Activated CD8-positive, alpha-beta T cell treated with anti-CD3 and anti-CD28 coated beads, Interleukin-2, amount 10 ng/mL, durations not matched to agents 7 days and 5 days (primary cell): ENCODE data around the gene SCGB3A1. TPM values are rescaled to one million over a fixed set of nuclear protein-coding genes. Genes with fewer than 3 reads are reported as not detected.

Source experiments
- ATAC-seq: fragments of 150-1000 bp; cut with Tn5 transposase; one replicate; pipeline ENCODE4 v1.10.0; 2021; ENCODE audit warnings: moderate library complexity
- CTCF ChIA-PET: fragments of 350-600 bp; sonication (Branson Sonifier 250); formaldehyde crosslinking; loops from one replicate; lab custom pipeline; 2021; ENCODE audit warnings: antibody characterized with exemption; lab: Charles Lee
- POLR2A ChIA-PET: fragments of 350-600 bp; sonication (Branson Sonifier 250); formaldehyde crosslinking; loops from one replicate; lab custom pipeline; 2021; ENCODE audit warnings: antibody characterized with exemption; lab: Charles Lee
- DNase-seq: peaks from one replicate; pipeline ENCODE4 v3.0.0-alpha.2; 2020
- H3K27ac Mint-ChIP-seq: one replicate; pipeline ENCODE4 v1.8.0; 2021; ENCODE audit warnings: mild to moderate bottlenecking, mixed read lengths
- H3K27me3 Mint-ChIP-seq: one replicate; pipeline ENCODE4 v1.8.0; 2021; ENCODE audit warnings: low read depth, mixed read lengths
- H3K36me3 Mint-ChIP-seq: one replicate; pipeline ENCODE4 v1.8.0; 2021; ENCODE audit warnings: low read depth, mixed read lengths
- H3K4me1 Mint-ChIP-seq: one replicate; pipeline ENCODE4 v1.8.0; 2021; ENCODE audit warnings: low read depth, mixed read lengths
- H3K4me3 Mint-ChIP-seq: one replicate; pipeline ENCODE4 v1.8.0; 2021; ENCODE audit warnings: mild to moderate bottlenecking, mixed read lengths
- H3K9me3 Mint-ChIP-seq: one replicate; pipeline ENCODE4 v1.8.0; 2022; ENCODE audit warnings: mixed read lengths; ENCODE audit not compliant: insufficient read depth
- total RNA-seq, 2 experiments: library from RNA; stranded (reverse); gene quantifications; one replicate each; pipeline ENCODE4 v1.2.3, GENCODE V29; 2021

Gene SCGB3A1
- total RNA-seq, 2 experiments from 2014 or later: not detected

DNA sequence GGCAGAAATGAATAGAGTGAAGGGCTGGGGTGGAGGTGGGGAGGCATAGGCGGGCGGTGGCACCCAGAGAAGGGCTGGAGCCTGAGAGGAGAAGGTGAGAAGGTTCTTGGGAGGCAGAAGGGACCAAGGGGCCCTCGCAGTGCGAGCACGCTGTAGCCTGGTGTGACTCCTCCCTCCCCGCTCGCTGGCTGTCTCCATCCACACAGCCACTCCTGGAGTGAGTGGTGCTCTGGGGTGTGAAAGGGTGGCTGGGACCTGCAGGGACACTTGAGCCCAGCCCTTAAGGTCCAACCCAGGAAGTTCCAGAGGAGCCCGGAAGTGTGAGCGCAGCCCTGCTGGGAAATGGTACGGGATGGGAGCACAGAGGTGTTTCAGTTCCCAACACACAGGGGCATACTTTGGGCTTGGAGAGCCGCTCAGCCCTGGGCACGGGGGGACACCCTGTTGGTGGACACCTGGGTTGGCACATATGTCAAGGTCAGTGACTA is 9.3 kb upstream of the SCGB3A1 start:
- H3K4me1 Mint-ChIP-seq: no peaks in the 10 kb centered on the region
- no peak overlapping the region for H3K27ac Mint-ChIP-seq
- H3K36me3 Mint-ChIP-seq: no peaks in the 10 kb centered on the region
- CTCF ChIA-PET: no interaction called here
- POLR2A ChIA-PET: no interaction called here
- no peaks in the 10 kb centered on the region for H3K27me3 Mint-ChIP-seq
- no peak for ATAC-seq
- H3K4me3 Mint-ChIP-seq: no peak overlapping the region
- H3K9me3 Mint-ChIP-seq: no peaks in the 10 kb centered on the region
- DNase-seq: no peak

DNA sequence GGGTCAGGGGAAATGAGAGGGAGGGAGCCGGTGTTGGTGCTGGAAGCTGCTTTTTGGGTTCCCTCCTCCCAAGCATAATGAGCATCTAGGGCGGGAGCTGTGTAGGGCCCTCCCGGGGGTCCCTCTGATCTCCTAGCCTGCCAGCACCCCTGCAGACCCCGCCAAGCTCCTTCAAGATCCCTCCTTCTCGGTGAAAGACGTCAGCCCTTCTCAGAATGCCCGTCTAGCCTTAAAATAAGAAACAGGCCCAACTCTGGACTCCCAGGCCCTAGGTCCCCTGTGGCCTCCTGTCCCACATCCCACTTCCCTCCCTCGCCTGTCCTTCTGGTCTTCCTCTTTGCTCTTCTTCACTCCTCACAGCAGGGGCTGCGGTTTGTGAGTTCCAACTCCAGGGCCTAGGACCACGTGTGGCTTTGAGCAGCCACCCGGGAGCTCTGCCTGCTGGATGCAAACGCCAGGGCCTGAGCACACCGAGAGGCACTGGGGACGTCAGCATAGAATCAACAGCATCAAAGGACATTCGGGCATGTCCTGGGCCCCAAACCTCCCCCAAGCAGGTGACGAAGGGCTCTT is 8.8 kb upstream of the SCGB3A1 start:
- H3K36me3 Mint-ChIP-seq: no peaks in the 10 kb centered on the region
- CTCF ChIA-PET: no interaction called here

DNA sequence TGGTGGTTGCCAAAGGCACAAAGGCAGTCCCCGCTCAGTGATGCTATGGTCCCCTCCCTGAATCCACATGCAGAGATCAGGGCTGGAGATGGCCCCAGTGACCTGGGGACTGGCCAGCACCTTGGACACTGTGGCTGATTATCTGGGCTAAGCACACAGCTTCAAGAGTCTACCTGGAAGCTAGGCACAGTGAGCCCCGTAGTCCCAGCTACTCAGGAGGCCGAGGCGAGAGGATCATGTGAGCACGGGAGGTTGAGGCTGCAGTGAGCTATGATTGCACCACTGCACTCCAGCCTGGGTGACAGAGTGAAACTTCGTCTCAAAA is 8.3 kb upstream of the SCGB3A1 start:
- Mint-ChIP-seq H3K9me3 (no peaks in the 10 kb centered on the region), H3K27ac (no peak overlapping the region), H3K4me1 (no peaks in the 10 kb centered on the region), H3K4me3 (no peak overlapping the region), H3K36me3 (no peaks in the 10 kb centered on the region), H3K27me3 (no peaks in the 10 kb centered on the region)
- CTCF ChIA-PET: no interaction called here
- ATAC-seq (no peak), DNase-seq (no peak)
- POLR2A ChIA-PET: no interaction called here

More for the DNA sequence above, 8.8 kb upstream of the SCGB3A1 start:
- POLR2A ChIA-PET: no interaction called here
- ATAC-seq: no peak
- Mint-ChIP-seq H3K27me3 (no peaks in the 10 kb centered on the region), H3K9me3 (no peaks in the 10 kb centered on the region), H3K4me3 (no peak overlapping the region), H3K4me1 (no peaks in the 10 kb centered on the region), H3K27ac (no peak overlapping the region)
- no peak for DNase-seq

DNA sequence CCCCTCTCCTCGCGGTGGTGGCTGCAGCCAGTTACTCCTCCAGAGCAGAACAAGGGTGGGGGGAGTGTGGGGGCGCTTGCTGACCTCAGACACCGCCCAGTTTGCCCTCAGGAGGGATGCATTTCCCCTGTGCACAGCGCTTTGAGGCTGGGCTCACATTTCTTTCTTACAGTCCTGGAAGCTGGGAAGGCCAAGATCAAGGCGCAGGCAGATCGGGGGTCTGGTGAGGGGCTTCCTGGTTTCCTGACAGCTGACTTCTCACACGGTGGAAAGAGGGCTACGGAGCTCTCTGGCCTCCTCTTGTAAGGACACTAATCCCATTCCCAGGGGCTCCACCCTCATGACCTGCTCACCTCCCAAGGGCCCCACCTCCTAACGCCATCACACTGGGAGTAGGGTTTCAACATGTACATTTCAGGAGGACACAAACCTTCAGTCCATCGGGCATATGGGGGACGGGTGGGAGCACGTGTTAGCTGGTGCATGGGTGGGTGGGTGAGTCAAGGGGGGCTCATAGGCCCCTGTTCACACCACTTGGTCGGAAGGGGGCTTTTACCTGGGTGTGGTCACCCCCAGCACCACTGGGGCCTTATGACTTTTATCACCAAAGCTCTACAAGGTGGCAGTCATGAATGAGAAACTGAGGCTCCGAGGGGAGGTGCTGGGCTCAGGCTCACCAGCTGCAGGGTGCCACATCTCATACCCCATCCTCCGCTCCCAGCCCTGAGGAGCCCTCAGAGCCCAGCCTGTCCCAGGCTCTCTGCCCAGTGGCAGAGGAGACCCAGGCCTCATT is 7.7 kb upstream of the SCGB3A1 start:
- ChIA-PET POLR2A (no interaction called here), CTCF (no interaction called here)
- no peak for DNase-seq

DNA sequence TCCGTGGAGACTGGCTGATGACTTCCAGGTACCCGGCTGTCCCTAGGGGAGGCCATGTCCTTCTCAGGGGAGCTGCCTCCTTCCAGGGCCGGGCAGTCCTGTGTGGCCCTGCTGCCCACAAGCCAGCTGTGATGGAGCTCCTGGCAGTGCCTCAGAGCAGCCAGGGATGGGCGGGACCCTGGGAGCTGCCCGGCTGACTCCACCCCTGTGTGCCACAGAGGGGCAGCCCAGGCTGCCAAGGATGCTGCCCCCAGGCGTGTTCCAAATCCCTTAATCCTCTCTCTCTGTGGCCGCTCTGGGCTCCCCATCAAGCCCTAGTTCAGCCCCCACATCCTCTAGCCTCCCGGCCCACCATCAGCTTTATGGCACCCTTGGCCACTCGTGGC is 7.0 kb upstream of the SCGB3A1 start:
- Mint-ChIP-seq H3K4me3 (no peak overlapping the region), H3K27me3 (peaks cover 4% of the 10 kb centered on the region), H3K27ac (no peak overlapping the region), H3K9me3 (no peaks in the 10 kb centered on the region), H3K4me1 (no peaks in the 10 kb centered on the region), H3K36me3 (no peaks in the 10 kb centered on the region)
- ChIA-PET POLR2A (no interaction called here), CTCF (no interaction called here)
- no peak for ATAC-seq
- DNase-seq: no peak

More for the DNA sequence above, 7.7 kb upstream of the SCGB3A1 start:
- no peaks in the 10 kb centered on the region for H3K36me3 Mint-ChIP-seq
- H3K27ac Mint-ChIP-seq: no peak overlapping the region
- ATAC-seq: no peak
- H3K9me3 Mint-ChIP-seq: no peaks in the 10 kb centered on the region
- no peaks in the 10 kb centered on the region for H3K4me1 Mint-ChIP-seq
- H3K27me3 Mint-ChIP-seq: no peaks in the 10 kb centered on the region
- H3K4me3 Mint-ChIP-seq: no peak overlapping the region

DNA sequence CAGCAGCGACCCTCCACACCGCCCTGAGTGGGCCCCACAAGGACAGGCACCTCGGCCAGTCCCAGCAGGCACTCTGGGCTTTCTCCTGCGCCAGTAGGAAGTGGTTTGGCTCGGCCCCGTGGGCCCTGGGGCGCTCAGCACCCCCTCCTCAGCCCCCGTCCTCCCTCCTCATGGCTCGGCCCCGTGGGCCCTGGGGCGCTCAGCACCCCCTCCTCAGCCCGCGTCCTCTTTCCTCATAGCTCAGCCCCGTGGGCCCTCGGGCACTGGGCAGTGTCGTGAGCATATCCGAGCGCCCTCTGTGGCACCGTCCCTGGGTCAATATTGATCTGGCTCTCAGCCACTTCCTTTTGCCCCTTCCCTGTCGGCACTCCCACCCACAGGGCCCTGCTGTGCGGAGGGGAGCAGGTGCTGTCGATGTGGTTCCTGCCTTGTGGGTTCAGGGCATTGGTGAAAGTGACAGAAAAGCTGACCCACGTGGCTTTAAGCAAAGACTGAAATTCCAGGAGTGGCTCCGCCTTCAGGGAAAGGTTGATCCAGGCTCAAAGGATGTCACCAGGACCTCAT is 5.5 kb upstream of the SCGB3A1 start:
- no peak for ATAC-seq
- Mint-ChIP-seq H3K4me3 (no peak overlapping the region), H3K4me1 (no peaks in the 10 kb centered on the region), H3K36me3 (no peaks in the 10 kb centered on the region), H3K9me3 (no peaks in the 10 kb centered on the region), H3K27ac (no peak overlapping the region), H3K27me3 (peaks cover 15% of the 10 kb centered on the region)
- ChIA-PET POLR2A (no interaction called here), CTCF (no interaction called here)
- no peak for DNase-seq

DNA sequence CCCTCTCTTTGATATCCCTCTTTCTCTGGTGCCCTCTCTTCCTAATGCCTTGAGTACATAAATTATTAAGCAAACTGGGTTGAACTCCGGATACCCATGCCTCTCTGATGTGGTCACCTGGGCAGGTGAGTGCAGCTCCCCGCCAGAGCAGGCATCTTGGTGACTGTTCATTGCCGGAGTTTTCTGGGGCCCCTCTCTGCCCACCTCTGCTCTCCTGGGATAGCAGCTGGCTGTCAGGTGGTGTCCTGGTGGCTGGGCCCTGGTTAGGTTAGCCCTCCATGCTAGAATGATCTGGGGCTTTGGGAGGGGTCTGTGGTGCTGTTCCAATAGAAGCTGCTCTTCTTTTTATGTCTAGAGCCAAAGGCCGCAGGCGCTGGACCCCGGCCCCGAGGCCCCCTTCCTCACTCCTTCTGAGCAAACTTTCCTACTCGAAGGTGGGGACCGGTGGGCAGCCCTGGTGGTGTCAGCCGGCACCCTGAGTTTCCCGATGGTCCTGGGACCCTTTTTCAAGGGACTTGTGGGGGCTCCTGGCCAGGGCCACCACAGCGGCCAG is 4.9 kb upstream of the SCGB3A1 start:
- Mint-ChIP-seq H3K27ac (no peak overlapping the region), H3K27me3 (peaks cover 15% of the 10 kb centered on the region), H3K4me3 (no peak overlapping the region), H3K4me1 (no peaks in the 10 kb centered on the region), H3K36me3 (no peaks in the 10 kb centered on the region), H3K9me3 (no peaks in the 10 kb centered on the region)
- ChIA-PET CTCF (no interaction called here), POLR2A (no interaction called here)
- ATAC-seq (no peak), DNase-seq (no peak)

DNA sequence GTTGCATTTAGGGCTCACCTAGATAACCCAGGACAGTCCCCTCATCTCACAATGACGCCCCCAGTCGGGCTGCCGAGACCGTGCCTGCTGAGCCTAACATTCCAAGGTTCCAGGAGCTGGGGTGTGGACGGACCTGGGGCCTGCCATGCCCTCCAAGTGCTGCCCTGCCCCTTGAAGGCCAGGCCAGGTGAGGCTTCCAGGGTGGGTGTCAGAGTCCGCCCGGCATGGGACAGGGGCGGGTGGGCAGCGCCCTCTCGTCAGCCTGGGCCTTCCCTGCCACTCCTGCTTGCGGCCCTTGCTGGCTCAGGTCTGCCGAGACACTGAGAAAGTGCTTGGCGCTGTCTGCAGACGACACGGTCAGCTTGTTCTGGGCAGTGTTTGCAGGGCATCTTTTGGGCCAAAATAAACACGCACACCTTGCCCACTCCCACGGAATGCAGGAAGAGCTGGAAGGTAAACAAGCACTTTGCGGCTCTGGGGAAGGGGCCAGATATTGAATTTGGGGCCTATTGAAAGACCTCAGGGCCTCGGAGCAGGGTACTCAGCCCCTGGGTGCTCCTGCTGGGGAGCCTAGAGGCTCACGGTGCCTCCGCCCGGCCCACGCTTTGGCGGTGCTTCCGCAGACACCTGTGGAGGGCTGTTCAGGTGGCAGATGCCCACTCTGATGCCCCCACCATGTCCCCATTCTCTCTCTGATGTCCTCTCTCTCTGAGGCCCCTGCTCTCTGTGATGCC is 4.2 kb upstream of the SCGB3A1 start:
- Mint-ChIP-seq H3K27me3 (peaks cover 15% of the 10 kb centered on the region), H3K27ac (no peak overlapping the region), H3K4me1 (no peaks in the 10 kb centered on the region), H3K9me3 (no peaks in the 10 kb centered on the region), H3K36me3 (no peaks in the 10 kb centered on the region), H3K4me3 (no peak overlapping the region)
- ChIA-PET POLR2A (no interaction called here), CTCF (no interaction called here)
- ATAC-seq (no peak), DNase-seq (no peak)

DNA sequence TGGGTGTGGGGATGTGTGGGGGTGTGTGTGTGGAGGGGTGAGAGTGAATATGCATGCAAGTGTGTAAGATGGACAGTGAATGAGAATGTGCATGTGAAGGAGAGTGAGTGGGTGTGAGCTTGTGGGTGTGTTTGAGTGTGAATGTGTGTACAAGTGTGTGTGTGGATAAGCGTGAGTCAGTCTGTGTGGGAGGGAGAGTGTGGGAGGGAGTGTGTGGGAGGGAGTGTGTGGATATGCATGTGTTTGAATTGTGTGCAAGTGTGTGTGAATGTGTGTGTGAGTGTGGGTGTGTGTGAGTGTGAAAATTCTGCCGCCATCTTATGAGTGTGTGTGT is 3.7 kb upstream of the SCGB3A1 start:
- CTCF ChIA-PET: no interaction called here
- no peak overlapping the region for H3K4me3 Mint-ChIP-seq

DNA sequence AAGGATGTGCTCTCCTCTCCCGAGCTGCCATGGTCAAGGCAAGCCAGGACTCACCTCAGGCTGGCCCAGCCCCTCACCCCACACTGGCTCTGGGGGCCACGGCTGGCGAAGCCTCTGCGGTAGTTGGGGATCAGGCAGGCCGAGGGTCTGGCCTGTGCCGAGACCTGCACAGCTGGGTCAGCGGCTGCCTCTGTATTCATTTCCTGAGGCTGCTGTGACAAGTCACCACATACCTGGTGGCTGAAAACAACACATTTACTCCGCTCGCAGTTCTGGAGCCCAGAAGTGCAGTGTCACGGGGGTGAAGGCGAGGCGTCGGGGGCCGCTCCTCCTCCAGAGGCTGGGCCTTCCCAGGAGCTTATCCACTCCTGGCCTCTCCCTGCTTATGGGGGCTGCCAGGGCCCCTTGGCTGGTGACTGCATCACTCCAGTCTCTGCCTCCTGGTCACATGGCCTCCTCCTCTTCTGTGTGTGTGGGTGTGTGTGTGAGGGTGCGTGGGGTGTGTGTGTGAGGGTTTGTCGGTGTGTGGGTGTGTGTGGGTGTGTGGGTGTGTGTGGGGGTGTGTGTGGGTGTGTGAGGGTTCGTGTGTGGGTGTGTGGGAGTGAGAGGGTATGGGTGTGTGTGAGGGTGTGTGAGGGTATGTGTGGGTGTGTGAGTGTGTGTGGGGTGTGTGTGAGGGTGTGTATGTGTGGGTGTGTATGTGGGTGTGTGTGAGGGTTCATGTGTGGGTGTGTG is 3.2 kb upstream of the SCGB3A1 start:
- H3K4me3 Mint-ChIP-seq: no peak overlapping the region
- peaks cover 4% of the 10 kb centered on the region for H3K4me1 Mint-ChIP-seq
- peaks cover 20% of the 10 kb centered on the region for H3K27me3 Mint-ChIP-seq
- H3K36me3 Mint-ChIP-seq: no peaks in the 10 kb centered on the region
- ATAC-seq: no peak
- H3K27ac Mint-ChIP-seq: no peak overlapping the region
- no peak for DNase-seq
- H3K9me3 Mint-ChIP-seq: no peaks in the 10 kb centered on the region
- ChIA-PET POLR2A (no interaction called here), CTCF (no interaction called here)

More for the DNA sequence above, 3.7 kb upstream of the SCGB3A1 start:
- no peaks in the 10 kb centered on the region for H3K4me1 Mint-ChIP-seq
- no peaks in the 10 kb centered on the region for H3K36me3 Mint-ChIP-seq
- peaks cover 15% of the 10 kb centered on the region for H3K27me3 Mint-ChIP-seq
- H3K9me3 Mint-ChIP-seq: no peaks in the 10 kb centered on the region
- no peak for ATAC-seq
- DNase-seq: no peak
- POLR2A ChIA-PET: no interaction called here
- H3K27ac Mint-ChIP-seq: no peak overlapping the region

DNA sequence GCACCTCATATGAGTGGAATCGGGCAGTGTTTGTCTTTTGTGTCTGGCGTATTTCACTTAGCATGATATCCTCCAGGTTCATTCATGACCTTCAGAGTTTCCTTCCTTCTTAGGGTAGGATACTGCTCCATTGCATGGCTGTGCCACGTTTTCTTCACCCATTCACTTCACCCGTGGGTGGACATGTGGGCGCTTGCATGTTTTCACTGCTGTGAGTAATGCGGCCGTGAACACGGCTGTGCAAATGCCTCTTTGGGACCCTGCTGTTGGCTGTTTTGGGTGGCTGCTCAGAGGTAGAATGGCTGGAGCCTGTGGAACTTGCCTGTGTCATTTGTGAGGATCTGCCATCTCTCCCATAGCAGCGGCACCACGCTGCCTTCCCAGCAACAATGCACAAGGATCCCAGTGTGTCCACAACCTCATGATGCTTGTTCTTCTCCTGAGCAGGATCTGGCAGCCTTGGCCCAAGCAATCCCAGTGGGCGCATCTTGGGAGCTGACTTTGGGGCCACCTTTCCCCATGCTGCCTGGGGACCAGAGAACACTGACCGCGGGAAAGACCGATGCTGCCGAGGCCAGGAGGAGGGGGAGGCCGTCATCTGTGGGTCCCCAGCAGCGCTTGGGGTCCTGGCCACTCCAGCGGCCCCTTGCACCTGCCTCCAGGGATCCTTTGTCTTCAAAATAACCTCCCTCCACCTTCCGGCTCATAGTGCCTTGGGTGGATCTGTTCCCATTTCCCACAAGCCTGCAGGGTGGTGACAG is 2.3 kb upstream of the SCGB3A1 start:
- DNase-seq (no peak), ATAC-seq (no peak)
- peaks cover 5% of the 10 kb centered on the region for H3K4me1 Mint-ChIP-seq
- CTCF ChIA-PET: no interaction called here
- peaks cover 27% of the 10 kb centered on the region for H3K27me3 Mint-ChIP-seq
- no peak overlapping the region for H3K27ac Mint-ChIP-seq
- H3K4me3 Mint-ChIP-seq: no peak overlapping the region
- H3K9me3 Mint-ChIP-seq: no peaks in the 10 kb centered on the region
- POLR2A ChIA-PET: no interaction called here
- H3K36me3 Mint-ChIP-seq: no peaks in the 10 kb centered on the region
